IMR-90 (cell line): ENCODE results near the gene GZMM. TPM values are rescaled to one million over a fixed set of nuclear protein-coding genes. Genes with fewer than 3 reads are reported as not detected.

Experiments
- ATAC-seq: fragments of 200-7000 bp; cut with Tn5 transposase; 2 replicates; pipeline ENCODE4 v1.9.1; 2020; ENCODE audit warnings: low read depth, mild to moderate bottlenecking, moderate library complexity
- BruUV-seq: library from RNA; stranded (reverse); fragments of 400-500 nt; replicated peaks from 2 replicates; lab custom pipeline; 2021; lab: Mats Ljungman, UMichigan
- CTCF ChIA-PET: fragments of 300-600 bp; formaldehyde crosslinking; extraction: SDS; loops from one replicate; lab custom pipeline; 2021; ENCODE audit warnings: antibody characterized with exemption; lab: Yijun Ruan, JAX
- POLR2A ChIA-PET: fragments of 300-600 bp; sonication (Branson Sonifier 250); formaldehyde crosslinking; loops from one replicate; lab custom pipeline; 2022; ENCODE audit warnings: antibody characterized with exemption; ENCODE audit not compliant: unreplicated experiment; lab: Charles Lee
- DNase-seq: peaks from one replicate; pipeline ENCODE4 v3.0.0; 2013
- H2AFZ ChIP-seq: replicated peaks from 2 replicates; pipeline ENCODE3; 2013; ENCODE audit warnings: low read length, mild to moderate bottlenecking; ENCODE audit not compliant: poor library complexity
- H2AK5ac ChIP-seq: 2 replicates; pipeline ENCODE4 v1.6.1; 2013; ENCODE audit warnings: low read depth, low read length, inconsistent platforms
- H2AK9ac ChIP-seq: replicated peaks from 2 replicates; pipeline ENCODE3; 2013; ENCODE audit warnings: mild to moderate bottlenecking, low read depth, low read length, moderate library complexity; ENCODE audit not compliant: poor library complexity
- H2BK120ac ChIP-seq: 2 replicates; pipeline ENCODE4 v1.6.1; 2013; ENCODE audit warnings: low read depth, low read length, inconsistent platforms
- H2BK15ac ChIP-seq: 3 replicates; pipeline ENCODE4 v1.6.1; 2013; ENCODE audit warnings: low read depth, low read length, inconsistent platforms
- H2BK20ac ChIP-seq: 2 replicates; pipeline ENCODE4 v1.6.1; 2013; ENCODE audit warnings: low read depth, mild to moderate bottlenecking, inconsistent platforms, low read length, moderate library complexity
- H2BK5ac ChIP-seq: 2 replicates; pipeline ENCODE4 v1.6.1; 2013; ENCODE audit warnings: mild to moderate bottlenecking, low read depth, low read length, inconsistent platforms; ENCODE audit not compliant: poor library complexity, severe bottlenecking
- H3K14ac ChIP-seq: replicated peaks from 2 replicates; pipeline ENCODE4 v1.6.1; 2013; ENCODE audit warnings: low read depth, low read length, inconsistent platforms
- H3K18ac ChIP-seq: 2 replicates; pipeline ENCODE4 v1.6.1; 2013; ENCODE audit warnings: low read depth, low read length, control low read depth
- H3K23ac ChIP-seq: 2 replicates; pipeline ENCODE4 v1.6.1; 2013; ENCODE audit warnings: low read depth, low read length, inconsistent platforms
- H3K27ac ChIP-seq: 2 replicates; pipeline ENCODE4 v1.5.1; 2013; ENCODE audit warnings: mild to moderate bottlenecking, control low read depth, low read length; ENCODE audit not compliant: insufficient read depth
- H3K27me3 ChIP-seq: 2 replicates; pipeline ENCODE4 v1.6.1; 2013; ENCODE audit warnings: low read length; ENCODE audit not compliant: control insufficient read depth, insufficient read depth
- H3K36me3 ChIP-seq: 2 replicates; pipeline ENCODE4 v1.6.1; 2013; ENCODE audit warnings: low read length, mixed read lengths; ENCODE audit not compliant: control insufficient read depth, insufficient read depth
- H3K4ac ChIP-seq: 2 replicates; pipeline ENCODE4 v1.6.1; 2013; ENCODE audit warnings: low read depth, low read length, inconsistent platforms
- H3K4me1 ChIP-seq: 2 replicates; pipeline ENCODE4 v1.6.1; 2013; ENCODE audit warnings: low read length, mixed read lengths; ENCODE audit not compliant: control insufficient read depth, insufficient read depth
- H3K4me2 ChIP-seq: 2 replicates; pipeline ENCODE4 v1.6.1; 2013; ENCODE audit warnings: low read depth, mild to moderate bottlenecking, control low read depth, low read length, moderate library complexity
- H3K4me3 ChIP-seq: 2 replicates; pipeline ENCODE4 v1.5.1; 2013; ENCODE audit warnings: low read depth, mild to moderate bottlenecking, control low read depth, low read length, moderate library complexity; ENCODE audit not compliant: insufficient read depth
- H3K56ac ChIP-seq: 2 replicates; pipeline ENCODE4 v1.6.1; 2013; ENCODE audit warnings: low read length, inconsistent platforms; ENCODE audit not compliant: insufficient read depth; ENCODE audit errors: extremely low read depth
- H3K79me1 ChIP-seq, 2 experiments: 2 replicates each; pipeline ENCODE4 v1.6.1; 2013; ENCODE audit warnings: low read length in 2 of 2, inconsistent platforms in 1 of 2, low read depth in 1 of 2
- H3K9ac ChIP-seq: 2 replicates; pipeline ENCODE4 v1.6.1; 2013; ENCODE audit warnings: low read depth, low read length, control low read depth
- H3K9me1 ChIP-seq: 2 replicates; pipeline ENCODE4 v1.6.1; 2013; ENCODE audit warnings: low read length, inconsistent platforms; ENCODE audit not compliant: insufficient read depth
- H3K9me3 ChIP-seq: 2 replicates; pipeline ENCODE4 v1.6.1; 2013; ENCODE audit warnings: low read length; ENCODE audit not compliant: control insufficient read depth, insufficient read depth
- H4K20me1 ChIP-seq: 2 replicates; pipeline ENCODE4 v1.6.1; 2013; ENCODE audit warnings: low read length, inconsistent platforms; ENCODE audit not compliant: insufficient read depth
- H4K5ac ChIP-seq: 2 replicates; pipeline ENCODE4 v1.6.1; 2013; ENCODE audit warnings: mild to moderate bottlenecking, low read depth, low read length, control low read depth
- H4K8ac ChIP-seq, 2 experiments: 2 replicates each; pipeline ENCODE4 v1.6.1; 2013; ENCODE audit warnings: low read depth in 2 of 2, low read length in 2 of 2, control low read depth in 1 of 2, inconsistent platforms in 1 of 2
- H4K91ac ChIP-seq: 2 replicates; pipeline ENCODE4 v1.6.1; 2013; ENCODE audit warnings: low read depth, low read length, inconsistent platforms; ENCODE audit not compliant: insufficient read depth
- ELK1 ChIP-seq: fragments of 150-350 bp; IDR thresholded peaks from 2 replicates; pipeline ENCODE4 v1.6.1; 2016; ENCODE audit warnings: low read depth, mild to moderate bottlenecking, low read length, moderate library complexity, borderline replicate concordance
- MAZ ChIP-seq: IDR thresholded peaks from 2 replicates; pipeline ENCODE4 v1.6.1; 2012; ENCODE audit warnings: low read depth, mild to moderate bottlenecking, low read length, improper control_type of control experiment, moderate library complexity, borderline replicate concordance
- NFE2L2 ChIP-seq: fragments of 150-350 bp; IDR thresholded peaks from 2 replicates; pipeline ENCODE4 v1.6.1; 2016; ENCODE audit warnings: low read depth, mild to moderate bottlenecking, low read length
- POLR2A ChIP-seq: IDR thresholded peaks from 2 replicates; pipeline ENCODE4 v1.6.1; 2012; ENCODE audit warnings: mild to moderate bottlenecking, low read depth, low read length
- SMC3 ChIP-seq: fragments of 150-350 bp; IDR thresholded peaks from 2 replicates; pipeline ENCODE4 v1.6.1; 2016; ENCODE audit warnings: low read depth, mild to moderate bottlenecking, antibody characterized with exemption, low read length, moderate library complexity
- WGBS, 2 experiments: methylation state at CpG; one replicate each; pipeline versions ENCODE4 v1.1.5 to v1.1.7; 2013; ENCODE audit warnings: missing lambda C conversion rate in 2 of 2; ENCODE audit not compliant: insufficient read length in 1 of 2; ENCODE audit errors: extremely low coverage in 2 of 2; 5-methylcytosine and 5-hydroxymethylcytosine counted together
- dilution Hi-C: fragments of 300-500 bp; cut with HindIII; formaldehyde crosslinking; loops from one replicate; pipeline ENCODE4 v1.14.3; 2018; ENCODE audit warnings: low sequenced_read_pairs; ENCODE audit not compliant: unreplicated experiment
- in situ Hi-C: fragments of 300-500 bp; cut with MboI; formaldehyde crosslinking; loops from 3 replicates; pipeline ENCODE4 v1.14.3; 2019; ENCODE audit warnings: low sequenced_read_pairs, inconsistent platforms, mixed read lengths
- intact Hi-C: fragments of 100-400 bp; cut with micrococcal nuclease; formaldehyde crosslinking; loops from 2 replicates; pipeline ENCODE4 v1.10.0; 2022
- polyA plus RNA-seq, 3 experiments: library from polyadenylated mRNA; depleted of rRNA; stranded (reverse); fragments of >200 nt; gene quantifications; 2 replicates each; pipeline ENCODE4 v1.2.3, GENCODE V29; 2012; ENCODE audit warnings: low replicate concordance in 1 of 3
- total RNA-seq: library from RNA; depleted of rRNA; stranded (reverse); fragments of >200 nt; gene quantifications from 2 replicates; pipeline ENCODE4 v1.2.3, GENCODE V29; 2012

The GZMM gene
- total and polyA plus RNA-seq, 2 of the 4 experiments (the other 2 are of a cell fraction) = 0.24 TPM; not detected in 1

GRCh38 chr19:498511-498891 is 45.4 kb upstream of the GZMM start:
- DNase-seq (no peak), ATAC-seq (no peak)
- Histone ChIP-seq H3K9me1 (no peaks in the 10 kb centered on the region), H2AK5ac (no peak overlapping the region), H3K56ac (no peak overlapping the region), H3K27ac (no peak overlapping the region), H3K4me3 (no peak overlapping the region), H2AK9ac (no peak overlapping the region), H2BK5ac (no peak overlapping the region), H3K4ac (no peak overlapping the region), H3K14ac (no peak overlapping the region), H4K91ac (no peak overlapping the region), H3K4me1 (no peaks in the 10 kb centered on the region; the same call in 1 of the 2 replicates), H3K23ac (no peak overlapping the region), H3K27me3 (peaks cover 32% of the 10 kb centered on the region), H3K36me3 (no peaks in the 10 kb centered on the region), H4K5ac (no peak overlapping the region), H2BK20ac (no peak overlapping the region), H4K20me1 (no peaks in the 10 kb centered on the region), H3K9me3 (no peaks in the 10 kb centered on the region), H2BK15ac (no peak overlapping the region), H2BK120ac (no peak overlapping the region), H3K18ac (no peak overlapping the region), H3K79me1 (no peaks in the 10 kb centered on the region), H3K4me2 (no peak overlapping the region), H2AFZ (peak overlapping the region; percentile 27), H4K8ac (no peak overlapping the region), H3K9ac (no peak overlapping the region)
- intact Hi-C loops = no loop called here
- TF ChIP-seq POLR2A = no peak
- TF ChIP-seq MAZ = no peak
- TF ChIP-seq SMC3 = no peak
- TF ChIP-seq ELK1 = no peak
- no peak for TF ChIP-seq NFE2L2
- ChIA-PET CTCF (no interaction called here), POLR2A (no interaction called here)
- WGBS, 2 experiments = 9% methylated on average over 8 of the region's 26 CpGs; no CpG with 5 or more reads in 1 of the 2 experiments
- in situ Hi-C loops = no loop called here
- dilution Hi-C loops = no loop called here
- BruUV-seq = no TSS peak
